Measurements from ENCODE around the gene TRO. TPM values are rescaled to one million over a fixed set of nuclear protein-coding genes. Genes with fewer than 3 reads are reported as not detected.

Gene TRO
- total RNA-seq, 1 experiment from 2014 or later, result not detected

- H3K9me3 Mint-ChIP-seq (ENCODE audit: unreplicated experiment), result peaks cover 16% of the 10 kb centered on the region
- H3K27me3 Mint-ChIP-seq (ENCODE audit: insufficient read depth, unreplicated experiment), result no peaks in the 10 kb centered on the region
- TF ChIP-seq CTCF (IDR thresholded peaks at IDR 0.05; ENCODE audit: unreplicated experiment), result no peak
- no peaks in the 10 kb centered on the region for H3K36me3 Mint-ChIP-seq (ENCODE audit: insufficient read depth, unreplicated experiment)
- H3K4me1 Mint-ChIP-seq (ENCODE audit: insufficient read depth, unreplicated experiment), result no peaks in the 10 kb centered on the region
- H3K27ac Mint-ChIP-seq (ENCODE audit: low read depth, unreplicated experiment), result no peak overlapping the region
- POLR2A ChIA-PET, result no interaction called here
- BruUV-seq (replicated peaks), result no TSS peak
- no peak for DNase-seq (ENCODE audit: unreplicated experiment)
- intact Hi-C loops (cut with micrococcal nuclease), result no loop called here
- CTCF ChIA-PET, result interaction anchor here (0.6 kb wide), 1 partner anchor 296 kb away, joined by 3 read pairs; no protein-coding TSS in a partner anchor
- H3K4me3 Mint-ChIP-seq (ENCODE audit: unreplicated experiment), result no peak overlapping the region
Measured at GRCh38 chrX:54909941-54910340, 10.7 kb upstream of the TRO start.

GRCh38 chrX:54921427-54922021 lies 900 bp downstream of the TRO start:
- TF ChIP-seq CTCF (IDR thresholded peaks at IDR 0.05; ENCODE audit: unreplicated experiment), result no peak
- intact Hi-C loops (cut with micrococcal nuclease), result no loop called here
- BruUV-seq (replicated peaks), result no TSS peak
- no peak for DNase-seq (ENCODE audit: unreplicated experiment)
- Mint-ChIP-seq H3K36me3 (ENCODE audit: insufficient read depth, unreplicated experiment) (peaks cover 6% of the 10 kb centered on the region), H3K9me3 (ENCODE audit: unreplicated experiment) (peaks cover 17% of the 10 kb centered on the region), H3K27ac (ENCODE audit: low read depth, unreplicated experiment) (no peak overlapping the region), H3K27me3 (ENCODE audit: insufficient read depth, unreplicated experiment) (peaks cover 45% of the 10 kb centered on the region), H3K4me1 (ENCODE audit: insufficient read depth, unreplicated experiment) (peaks cover 7% of the 10 kb centered on the region), H3K4me3 (ENCODE audit: unreplicated experiment) (peak overlapping the region; percentile 40)
- ChIA-PET CTCF (no interaction called here), POLR2A (interaction anchor here (0.7 kb wide), 1 partner anchor 935 kb away, joined by 3 read pairs; no protein-coding TSS in a partner anchor)

- BruUV-seq (replicated peaks), result no TSS peak
- no peak overlapping the region for H3K4me3 Mint-ChIP-seq (ENCODE audit: unreplicated experiment)
- H3K27ac Mint-ChIP-seq (ENCODE audit: low read depth, unreplicated experiment), result no peak overlapping the region
- TF ChIP-seq CTCF (IDR thresholded peaks at IDR 0.05; ENCODE audit: unreplicated experiment), result no peak
- H3K4me1 Mint-ChIP-seq (ENCODE audit: insufficient read depth, unreplicated experiment), result peaks cover 7% of the 10 kb centered on the region
- CTCF ChIA-PET, result no interaction called here
- POLR2A ChIA-PET, result no interaction called here
- peaks cover 47% of the 10 kb centered on the region for H3K27me3 Mint-ChIP-seq (ENCODE audit: insufficient read depth, unreplicated experiment)
- peaks cover 6% of the 10 kb centered on the region for H3K36me3 Mint-ChIP-seq (ENCODE audit: insufficient read depth, unreplicated experiment)
- DNase-seq (ENCODE audit: unreplicated experiment), result no peak
- peaks cover 17% of the 10 kb centered on the region for H3K9me3 Mint-ChIP-seq (ENCODE audit: unreplicated experiment)
- intact Hi-C loops (cut with micrococcal nuclease), result no loop called here
Measured at GRCh38 chrX:54922547-54922946, 1.9 kb downstream of the TRO start.

- Mint-ChIP-seq H3K4me1 (ENCODE audit: insufficient read depth, unreplicated experiment) (peaks cover 7% of the 10 kb centered on the region), H3K27ac (ENCODE audit: low read depth, unreplicated experiment) (no peak overlapping the region), H3K4me3 (ENCODE audit: unreplicated experiment) (no peak overlapping the region), H3K27me3 (ENCODE audit: insufficient read depth, unreplicated experiment) (peaks cover 47% of the 10 kb centered on the region), H3K9me3 (ENCODE audit: unreplicated experiment) (peaks cover 17% of the 10 kb centered on the region), H3K36me3 (ENCODE audit: insufficient read depth, unreplicated experiment) (peaks cover 5% of the 10 kb centered on the region)
- BruUV-seq (replicated peaks), result no TSS peak
- TF ChIP-seq CTCF (IDR thresholded peaks at IDR 0.05; ENCODE audit: unreplicated experiment), result no peak
- intact Hi-C loops (cut with micrococcal nuclease), result no loop called here
- ChIA-PET POLR2A (no interaction called here), CTCF (interaction anchor here (0.5 kb wide), 1 partner anchor 16 kb away, joined by 3 read pairs; no protein-coding TSS in a partner anchor)
- DNase-seq (ENCODE audit: unreplicated experiment), result no peak
Measured at GRCh38 chrX:54923376-54923775, 2.8 kb downstream of the TRO start.
